Measurements from ENCODE around the gene KRT10. TPM values are rescaled to one million over a fixed set of nuclear protein-coding genes. Genes with fewer than 3 reads are reported as not detected.

Gene KRT10
- total RNA-seq, 2 donors from 2014 or later: 5.8 to 23.6 TPM

- H3K9me3 ChIP-seq: no peaks in the 10 kb centered on the region
- H3K27me3 ChIP-seq (replicated peaks; ENCODE audit: insufficient read depth): no peaks in the 10 kb centered on the region
- DNase-seq (ENCODE audit: low spot score): no peak
- H3K4me1 ChIP-seq (replicated peaks): no peaks in the 10 kb centered on the region
- H3K36me3 ChIP-seq: no peaks in the 10 kb centered on the region
- intact Hi-C loops (cut with DNase I): no loop called here
- no peak overlapping the region for H3K4me3 ChIP-seq
- no peak for TF ChIP-seq POLR2A (IDR thresholded peaks at IDR 0.05)
- TF ChIP-seq POLR2AphosphoS5 (IDR thresholded peaks at IDR 0.05): no peak
- TF ChIP-seq CTCF (IDR thresholded peaks at IDR 0.05): no peak
- H3K27ac ChIP-seq: no peak overlapping the region
- WGBS: 80% methylated on average over 1 of the region's 1 CpG
These were observed 26.3 kb upstream of the KRT10 start for GRCh38 chr17:40848583-40849235.

- 68% methylated on average over 1 of the region's 1 CpG for WGBS
- no peaks in the 10 kb centered on the region for H3K4me1 ChIP-seq (replicated peaks)
- H3K4me3 ChIP-seq: no peak overlapping the region
- no peak for DNase-seq (ENCODE audit: low spot score)
- no peaks in the 10 kb centered on the region for H3K9me3 ChIP-seq
- intact Hi-C loops (cut with DNase I): no loop called here
- H3K27me3 ChIP-seq (replicated peaks; ENCODE audit: insufficient read depth): no peaks in the 10 kb centered on the region
- H3K36me3 ChIP-seq: no peaks in the 10 kb centered on the region
- H3K27ac ChIP-seq: no peak overlapping the region
- TF ChIP-seq POLR2A (IDR thresholded peaks at IDR 0.05): no peak
- TF ChIP-seq POLR2AphosphoS5 (IDR thresholded peaks at IDR 0.05): no peak
These were observed 24.2 kb upstream of the KRT10 start for GRCh38 chr17:40846515-40847144.

GRCh38 chr17:40844671-40845107 is 22.3 kb upstream of the KRT10 start:
- no peaks in the 10 kb centered on the region for H3K27me3 ChIP-seq (replicated peaks; ENCODE audit: insufficient read depth)
- no peak overlapping the region for H3K27ac ChIP-seq
- no peak for TF ChIP-seq POLR2A (IDR thresholded peaks at IDR 0.05)
- no peak for TF ChIP-seq CTCF (IDR thresholded peaks at IDR 0.05)
- WGBS: 64% methylated on average over 4 of the region's 4 CpGs
- DNase-seq (ENCODE audit: low spot score): no peak
- H3K4me1 ChIP-seq (replicated peaks): no peaks in the 10 kb centered on the region
- intact Hi-C loops (cut with DNase I): no loop called here
- no peaks in the 10 kb centered on the region for H3K9me3 ChIP-seq
- H3K36me3 ChIP-seq: no peaks in the 10 kb centered on the region
- H3K4me3 ChIP-seq: no peak overlapping the region

- intact Hi-C loops (cut with DNase I): no loop called here
- Histone ChIP-seq H3K27ac (no peak overlapping the region), H3K36me3 (no peaks in the 10 kb centered on the region), H3K4me3 (no peak overlapping the region), H3K27me3 (replicated peaks; ENCODE audit: insufficient read depth) (no peaks in the 10 kb centered on the region), H3K4me1 (replicated peaks) (no peaks in the 10 kb centered on the region), H3K9me3 (no peaks in the 10 kb centered on the region)
- TF ChIP-seq CTCF (IDR thresholded peaks at IDR 0.05): no peak
- TF ChIP-seq POLR2A (IDR thresholded peaks at IDR 0.05): no peak
- TF ChIP-seq POLR2AphosphoS5 (IDR thresholded peaks at IDR 0.05): no peak
- WGBS: 49% methylated on average over 3 of the region's 3 CpGs
- DNase-seq (ENCODE audit: low spot score): no peak
These were observed 20.8 kb upstream of the KRT10 start for GRCh38 chr17:40843242-40843641.

GRCh38 chr17:40841246-40841645 is 18.8 kb upstream of the KRT10 start:
- intact Hi-C loops (cut with DNase I): no loop called here
- no peaks in the 10 kb centered on the region for H3K36me3 ChIP-seq
- no peaks in the 10 kb centered on the region for H3K4me1 ChIP-seq (replicated peaks)
- no peak overlapping the region for H3K27ac ChIP-seq
- no peak overlapping the region for H3K4me3 ChIP-seq
- 67% methylated on average over 3 of the region's 3 CpGs for WGBS
- DNase-seq (ENCODE audit: low spot score): no peak
- H3K27me3 ChIP-seq (replicated peaks; ENCODE audit: insufficient read depth): no peaks in the 10 kb centered on the region
- no peak for TF ChIP-seq POLR2AphosphoS5 (IDR thresholded peaks at IDR 0.05)
- TF ChIP-seq CTCF (IDR thresholded peaks at IDR 0.05): no peak
- no peak for TF ChIP-seq POLR2A (IDR thresholded peaks at IDR 0.05)
- no peaks in the 10 kb centered on the region for H3K9me3 ChIP-seq

All from prostate gland (tissue), 2 donors.